Measurements from ENCODE around the gene HOXD3. TPM values are rescaled to one million over a fixed set of nuclear protein-coding genes. Genes with fewer than 3 reads are reported as not detected.

HOXD3 gene
- total RNA-seq, 2 donors from 2014 or later = not detected

GRCh38 chr2:176117162-176117822, 39.8 kb upstream of the HOXD3 start:
- H3K36me3 Mint-ChIP-seq = peaks cover 13% of the 10 kb centered on the region
- no peak for DNase-seq (ENCODE audit: low spot score)
- no peak overlapping the region for H3K27ac Mint-ChIP-seq

GRCh38 chr2:176117823-176118371, 39.2 kb upstream of the HOXD3 start:
- ATAC-seq (no peak), DNase-seq (ENCODE audit: low spot score) (no peak)
- no peak overlapping the region for H3K27ac Mint-ChIP-seq
- peaks cover 53 to 74% of the 10 kb centered on the region in 2 donors for H3K27me3 Mint-ChIP-seq
- peak overlapping the region; percentile 40 for H3K4me3 Mint-ChIP-seq
- H3K4me1 Mint-ChIP-seq (ENCODE audit: low read depth in 2 of 2) = peaks cover 8 to 9% of the 10 kb centered on the region in 2 donors
- H3K36me3 Mint-ChIP-seq = peaks cover 13% of the 10 kb centered on the region
- peaks cover 3% of the 10 kb centered on the region for H3K9me3 Mint-ChIP-seq

More at GRCh38 chr2:176117162-176117822, 39.8 kb upstream of the HOXD3 start:
- no peak for ATAC-seq
- Mint-ChIP-seq H3K4me3 (no peak overlapping the region), H3K27me3 (peaks cover 52 to 79% of the 10 kb centered on the region in 2 donors), H3K9me3 (peaks cover 3% of the 10 kb centered on the region), H3K4me1 (ENCODE audit: low read depth in 2 of 2) (peaks cover 8 to 9% of the 10 kb centered on the region in 2 donors)

- H3K9me3 Mint-ChIP-seq = peaks cover 3% of the 10 kb centered on the region
- H3K4me1 Mint-ChIP-seq (ENCODE audit: low read depth in 2 of 2) = peaks cover 9 to 11% of the 10 kb centered on the region in 2 donors
- peak overlapping the region; percentile 40 for H3K4me3 Mint-ChIP-seq
- DNase-seq (ENCODE audit: low spot score) = no peak
- ATAC-seq = no peak
- H3K27ac Mint-ChIP-seq = no peak overlapping the region
- H3K36me3 Mint-ChIP-seq = peaks cover 13% of the 10 kb centered on the region
- peaks cover 54 to 69% of the 10 kb centered on the region in 2 donors for H3K27me3 Mint-ChIP-seq
Measured at GRCh38 chr2:176118601-176119339, 38.3 kb upstream of the HOXD3 start.

GRCh38 chr2:176120364-176121189, 36.5 kb upstream of the HOXD3 start:
- H3K9me3 Mint-ChIP-seq = peaks cover 3% of the 10 kb centered on the region
- no peak overlapping the region for H3K27ac Mint-ChIP-seq
- ATAC-seq (no peak), DNase-seq (ENCODE audit: low spot score) (no peak)
- peaks cover 13% of the 10 kb centered on the region for H3K36me3 Mint-ChIP-seq
- H3K4me3 Mint-ChIP-seq = no peak overlapping the region
- peaks cover 9 to 13% of the 10 kb centered on the region in 2 donors for H3K4me1 Mint-ChIP-seq (ENCODE audit: low read depth in 2 of 2)
- peaks cover 64 to 73% of the 10 kb centered on the region in 2 donors for H3K27me3 Mint-ChIP-seq

- no peak for ATAC-seq
- no peak for DNase-seq (ENCODE audit: low spot score)
- Mint-ChIP-seq H3K4me3 (no peak overlapping the region), H3K36me3 (peaks cover 13% of the 10 kb centered on the region), H3K9me3 (peaks cover 3% of the 10 kb centered on the region), H3K27me3 (peaks cover 67 to 76% of the 10 kb centered on the region in 2 donors), H3K4me1 (ENCODE audit: low read depth in 2 of 2) (peaks cover 9 to 13% of the 10 kb centered on the region in 2 donors), H3K27ac (no peak overlapping the region)
Measured at GRCh38 chr2:176121190-176122051, 35.7 kb upstream of the HOXD3 start.

- no peak overlapping the region for H3K27ac Mint-ChIP-seq
- ATAC-seq (peak in 1 of 2 donors; percentile 14), DNase-seq (ENCODE audit: low spot score) (no peak)
- no peak overlapping the region for H3K4me3 Mint-ChIP-seq
- H3K9me3 Mint-ChIP-seq = peaks cover 3% of the 10 kb centered on the region
- peaks cover 7% of the 10 kb centered on the region for H3K36me3 Mint-ChIP-seq
- peaks cover 65 to 75% of the 10 kb centered on the region in 2 donors for H3K27me3 Mint-ChIP-seq
- peaks cover 9 to 13% of the 10 kb centered on the region in 2 donors for H3K4me1 Mint-ChIP-seq (ENCODE audit: low read depth in 2 of 2)
Measured at GRCh38 chr2:176122052-176122682, 34.9 kb upstream of the HOXD3 start.

- H3K4me1 Mint-ChIP-seq (ENCODE audit: low read depth in 2 of 2) = peaks cover 9 to 13% of the 10 kb centered on the region in 2 donors
- ATAC-seq (peak; percentile 47 to 71), DNase-seq (ENCODE audit: low spot score) (no peak)
- H3K27ac Mint-ChIP-seq = no peak within 1 kb of the TSS
- H3K4me3 Mint-ChIP-seq = no peak within 1 kb of the TSS
- peaks cover 3% of the 10 kb centered on the region for H3K9me3 Mint-ChIP-seq
- H3K27me3 Mint-ChIP-seq = peaks cover 66 to 75% of the 10 kb centered on the region in 2 donors
- peaks cover 7% of the 10 kb centered on the region for H3K36me3 Mint-ChIP-seq
Measured at GRCh38 chr2:176122683-176123410, 34.3 kb upstream of the HOXD3 start, which contains the start of gene HOXD9. Gene HOXD9, plus strand, starts transcription at chr2:176122719. Its CDS starts 50 bp downstream, at chr2:176122769.

- Mint-ChIP-seq H3K27ac (no peak overlapping the region), H3K4me1 (ENCODE audit: low read depth in 2 of 2) (peaks cover 11 to 15% of the 10 kb centered on the region in 2 donors), H3K9me3 (peaks cover 3% of the 10 kb centered on the region), H3K4me3 (no peak overlapping the region), H3K36me3 (peaks cover 12% of the 10 kb centered on the region), H3K27me3 (peaks cover 66 to 75% of the 10 kb centered on the region in 2 donors)
- ATAC-seq (no peak), DNase-seq (ENCODE audit: low spot score) (no peak)
Measured at GRCh38 chr2:176123411-176124109, 33.5 kb upstream of the HOXD3 start.

GRCh38 chr2:176124110-176124946, 32.8 kb upstream of the HOXD3 start:
- no peak overlapping the region for H3K27ac Mint-ChIP-seq
- H3K9me3 Mint-ChIP-seq = no peaks in the 10 kb centered on the region
- DNase-seq (ENCODE audit: low spot score) = no peak
- peaks cover 7 to 15% of the 10 kb centered on the region in 2 donors for H3K4me1 Mint-ChIP-seq (ENCODE audit: low read depth in 2 of 2)
- no peak overlapping the region for H3K4me3 Mint-ChIP-seq
- peaks cover 62 to 74% of the 10 kb centered on the region in 2 donors for H3K27me3 Mint-ChIP-seq
- H3K36me3 Mint-ChIP-seq = peaks cover 7% of the 10 kb centered on the region
- no peak for ATAC-seq

- no peaks in the 10 kb centered on the region for H3K9me3 Mint-ChIP-seq
- ATAC-seq (peak in 1 of 2 donors; percentile 28), DNase-seq (ENCODE audit: low spot score) (no peak)
- H3K36me3 Mint-ChIP-seq = peaks cover 7% of the 10 kb centered on the region
- peaks cover 54 to 66% of the 10 kb centered on the region in 2 donors for H3K27me3 Mint-ChIP-seq
- H3K4me1 Mint-ChIP-seq (ENCODE audit: low read depth in 2 of 2) = peaks cover 7 to 15% of the 10 kb centered on the region in 2 donors
- no peak overlapping the region for H3K27ac Mint-ChIP-seq
- H3K4me3 Mint-ChIP-seq = no peak overlapping the region
Measured at GRCh38 chr2:176124947-176125771, 31.9 kb upstream of the HOXD3 start.
